DND-41 (cell line): ENCODE data around the gene ZNF682.
"Not testable (repeated sequence)": the region's sequence is repeated elsewhere in the genome, so short reads cannot be mapped to it uniquely, and the experiment has no call there.

Experiments
- ATAC-seq: fragments of 200-7000 bp; cut with Tn5 transposase; 3 replicates; pipeline ENCODE4 v1.9.1; 2021; ENCODE audit warnings: low read depth; ENCODE audit not compliant: insufficient read depth
- DNase-seq: peaks from one replicate; pipeline ENCODE4 v3.0.0-alpha.2; 2020
- H2AFZ ChIP-seq: 2 replicates; pipeline ENCODE4 v1.6.0; 2012; ENCODE audit warnings: low read depth, low read length
- H3K27ac ChIP-seq: 2 replicates; pipeline ENCODE4 v1.5.1; 2012; ENCODE audit warnings: low read length, inconsistent platforms
- H3K27me3 ChIP-seq: fragments of 200-600 bp; sonication (generic); 2 replicates; pipeline ENCODE4 v1.6.0; 2012; ENCODE audit warnings: low read length, mild to moderate bottlenecking, inconsistent platforms; ENCODE audit not compliant: insufficient read depth, poor library complexity
- H3K36me3 ChIP-seq: 2 replicates; pipeline ENCODE4 v1.5.1; 2012; ENCODE audit warnings: low read length, inconsistent platforms; ENCODE audit not compliant: insufficient read depth
- H3K4me1 ChIP-seq: 2 replicates; pipeline ENCODE4 v1.5.1; 2012; ENCODE audit warnings: mild to moderate bottlenecking, low read length; ENCODE audit not compliant: insufficient read depth
- H3K4me2 ChIP-seq: 2 replicates; pipeline ENCODE4 v1.6.0; 2012; ENCODE audit warnings: mild to moderate bottlenecking, moderate library complexity, low read length, inconsistent platforms; ENCODE audit not compliant: insufficient read depth
- H3K4me3 ChIP-seq, 2 experiments: fragments of 200-600 bp in 1 of 2; shearing (Covaris generic) in 1 of 2; 2 replicates each; pipeline ENCODE4 v1.5.1; 2012 to 2016; ENCODE audit warnings: inconsistent platforms in 2 of 2, low read length in 2 of 2, mild to moderate bottlenecking in 2 of 2, low read depth in 1 of 2, moderate library complexity in 1 of 2
- H3K79me2 ChIP-seq: 2 replicates; pipeline ENCODE4 v1.6.0; 2012; ENCODE audit warnings: low read length, inconsistent platforms; ENCODE audit not compliant: insufficient read depth
- H3K9ac ChIP-seq: 2 replicates; pipeline ENCODE4 v1.6.0; 2012; ENCODE audit warnings: low read depth, mild to moderate bottlenecking, inconsistent platforms, low read length, moderate library complexity
- H3K9me3 ChIP-seq: 2 replicates; pipeline ENCODE4 v1.5.1; 2012; ENCODE audit warnings: low read length, moderate library complexity, mild to moderate bottlenecking, inconsistent platforms; ENCODE audit not compliant: insufficient read depth, severe bottlenecking
- H4K20me1 ChIP-seq: 2 replicates; pipeline ENCODE4 v1.6.0; 2012; ENCODE audit warnings: low read length; ENCODE audit not compliant: insufficient read depth
- EZH2 ChIP-seq: IDR thresholded peaks from 3 replicates; pipeline ENCODE4 v1.6.1; 2012; ENCODE audit warnings: borderline replicate concordance, low read depth, mild to moderate bottlenecking, moderate library complexity, low read length, inconsistent platforms; ENCODE audit not compliant: severe bottlenecking
- TF ChIP-seq, protein P1 (sequence below): IDR thresholded peaks from 2 replicates; pipeline ENCODE4 v1.5.1; 2012; ENCODE audit warnings: borderline replicate concordance, low read length, moderate library complexity, mild to moderate bottlenecking; ENCODE audit not compliant: poor library complexity, severe bottlenecking; ENCODE audit errors: extremely low read depth

Gene ZNF682

DNA sequence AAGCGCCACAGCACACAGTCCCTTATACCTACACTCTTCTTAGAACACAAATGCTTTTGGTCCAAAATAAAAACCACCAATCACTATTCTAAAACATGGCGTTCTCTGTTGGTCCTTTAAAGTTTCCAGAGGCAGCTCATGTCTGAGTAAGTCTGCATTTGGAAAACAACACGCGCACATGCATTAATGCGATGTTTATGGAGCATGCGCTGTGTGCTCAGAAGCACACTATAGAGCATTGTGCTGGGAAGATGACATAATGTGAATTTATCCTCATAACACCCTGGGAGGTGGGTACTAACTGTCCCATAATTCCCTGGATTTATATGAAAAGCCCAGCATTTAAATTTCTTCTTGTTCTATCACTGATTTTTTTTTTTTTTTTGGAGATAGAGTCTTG lies 10.7 kb downstream of the ZNF682 start:
- no peak for TF ChIP-seq EZH2
- TF ChIP-seq, protein P1, sequence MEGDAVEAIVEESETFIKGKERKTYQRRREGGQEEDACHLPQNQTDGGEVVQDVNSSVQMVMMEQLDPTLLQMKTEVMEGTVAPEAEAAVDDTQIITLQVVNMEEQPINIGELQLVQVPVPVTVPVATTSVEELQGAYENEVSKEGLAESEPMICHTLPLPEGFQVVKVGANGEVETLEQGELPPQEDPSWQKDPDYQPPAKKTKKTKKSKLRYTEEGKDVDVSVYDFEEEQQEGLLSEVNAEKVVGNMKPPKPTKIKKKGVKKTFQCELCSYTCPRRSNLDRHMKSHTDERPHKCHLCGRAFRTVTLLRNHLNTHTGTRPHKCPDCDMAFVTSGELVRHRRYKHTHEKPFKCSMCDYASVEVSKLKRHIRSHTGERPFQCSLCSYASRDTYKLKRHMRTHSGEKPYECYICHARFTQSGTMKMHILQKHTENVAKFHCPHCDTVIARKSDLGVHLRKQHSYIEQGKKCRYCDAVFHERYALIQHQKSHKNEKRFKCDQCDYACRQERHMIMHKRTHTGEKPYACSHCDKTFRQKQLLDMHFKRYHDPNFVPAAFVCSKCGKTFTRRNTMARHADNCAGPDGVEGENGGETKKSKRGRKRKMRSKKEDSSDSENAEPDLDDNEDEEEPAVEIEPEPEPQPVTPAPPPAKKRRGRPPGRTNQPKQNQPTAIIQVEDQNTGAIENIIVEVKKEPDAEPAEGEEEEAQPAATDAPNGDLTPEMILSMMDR: no peak
- H4K20me1 ChIP-seq: peaks cover 6% of the 10 kb centered on the region; the same call in 1 of the 2 replicates
- H3K9ac ChIP-seq: no peak overlapping the region

DNA sequence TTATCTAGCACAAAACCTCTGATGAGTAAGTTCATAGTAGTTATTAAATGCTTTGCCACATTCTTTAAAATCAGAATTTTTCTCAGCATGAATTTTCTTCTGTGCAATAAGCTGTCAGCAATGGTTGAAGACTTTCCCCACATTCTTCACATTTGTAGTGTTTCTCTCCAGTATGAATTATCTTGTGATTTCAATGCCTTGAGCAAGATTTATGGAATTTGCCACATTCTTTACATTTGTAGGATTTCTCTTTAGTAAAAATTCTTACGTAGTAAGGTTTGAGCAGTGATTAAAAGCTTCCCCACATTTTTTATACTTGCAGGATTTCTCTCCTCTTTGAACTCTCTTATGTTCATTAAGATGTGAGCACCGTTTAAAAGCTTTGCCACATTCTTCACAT lies 33.6 kb downstream of the ZNF682 start:
- Histone ChIP-seq H3K36me3 (peaks cover 55% of the 10 kb centered on the region), H3K4me3 (no peak overlapping the region), H3K4me1 (no peaks in the 10 kb centered on the region), H3K79me2 (no peaks in the 10 kb centered on the region), H3K27me3 (no peaks in the 10 kb centered on the region), H3K9me3 (peaks cover 39% of the 10 kb centered on the region), H4K20me1 (no peaks in the 10 kb centered on the region), H3K4me2 (no peak overlapping the region), H3K27ac (no peak overlapping the region), H3K9ac (no peak overlapping the region), H2AFZ (no peak overlapping the region)
- no peak for DNase-seq
- ATAC-seq: no peak
- TF ChIP-seq, protein P1: no peak
- no peak for TF ChIP-seq EZH2

More for the DNA sequence above, 10.7 kb downstream of the ZNF682 start:
- Histone ChIP-seq H3K27ac (no peak overlapping the region), H3K27me3 (no peaks in the 10 kb centered on the region), H2AFZ (no peak overlapping the region), H3K4me1 (no peaks in the 10 kb centered on the region), H3K36me3 (peaks cover 61% of the 10 kb centered on the region), H3K79me2 (peaks cover 68% of the 10 kb centered on the region), H3K9me3 (no peaks in the 10 kb centered on the region), H3K4me3 (no peak overlapping the region), H3K4me2 (no peak overlapping the region)
- ATAC-seq (no peak), DNase-seq (no peak)

DNA sequence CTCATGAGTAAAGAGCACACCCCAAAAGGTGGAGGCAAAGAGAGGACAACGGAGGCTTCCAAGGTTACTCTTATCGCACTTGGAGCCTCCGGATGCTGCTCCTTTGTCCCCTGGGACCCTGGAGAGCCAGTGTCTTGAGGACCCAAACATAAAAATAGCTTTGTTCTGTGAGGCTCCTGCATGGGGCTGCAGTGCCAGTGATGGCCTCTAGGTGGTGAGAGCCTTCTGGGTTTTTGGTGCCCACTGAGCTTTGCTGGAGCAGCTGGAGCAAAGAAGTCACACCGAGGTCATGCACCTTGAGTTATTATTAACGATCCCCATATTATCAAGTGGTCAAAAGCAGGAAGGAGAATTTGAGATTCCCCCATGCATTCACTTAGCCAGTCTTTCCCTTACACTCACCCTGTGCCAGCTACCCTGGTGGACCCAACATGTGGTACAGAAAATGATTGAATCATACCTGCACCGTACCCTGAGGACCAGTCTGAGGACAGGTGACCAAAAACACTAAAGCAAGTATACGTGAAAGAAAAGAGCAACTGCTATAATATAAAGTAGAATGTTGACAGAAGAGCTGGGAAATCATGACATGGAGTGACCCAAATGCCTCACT lies 41.5 kb downstream of the ZNF682 start:
- TF ChIP-seq, protein P1: peak; percentile 85
- TF ChIP-seq EZH2: no peak
- no peak overlapping the region for H3K27ac ChIP-seq
- no peaks in the 10 kb centered on the region for H4K20me1 ChIP-seq
- no peaks in the 10 kb centered on the region for H3K27me3 ChIP-seq
- no peaks in the 10 kb centered on the region for H3K4me1 ChIP-seq
- H3K4me2 ChIP-seq: no peak overlapping the region
- no peaks in the 10 kb centered on the region for H3K36me3 ChIP-seq
- no peak overlapping the region for H2AFZ ChIP-seq
- H3K4me3 ChIP-seq: no peak overlapping the region
- ATAC-seq (0 out of 3 replicates have a peak, but pooled peaks have one; percentile 33), DNase-seq (peak; percentile 50)
- no peaks in the 10 kb centered on the region for H3K79me2 ChIP-seq
- H3K9me3 ChIP-seq: no peaks in the 10 kb centered on the region
- no peak overlapping the region for H3K9ac ChIP-seq

DNA sequence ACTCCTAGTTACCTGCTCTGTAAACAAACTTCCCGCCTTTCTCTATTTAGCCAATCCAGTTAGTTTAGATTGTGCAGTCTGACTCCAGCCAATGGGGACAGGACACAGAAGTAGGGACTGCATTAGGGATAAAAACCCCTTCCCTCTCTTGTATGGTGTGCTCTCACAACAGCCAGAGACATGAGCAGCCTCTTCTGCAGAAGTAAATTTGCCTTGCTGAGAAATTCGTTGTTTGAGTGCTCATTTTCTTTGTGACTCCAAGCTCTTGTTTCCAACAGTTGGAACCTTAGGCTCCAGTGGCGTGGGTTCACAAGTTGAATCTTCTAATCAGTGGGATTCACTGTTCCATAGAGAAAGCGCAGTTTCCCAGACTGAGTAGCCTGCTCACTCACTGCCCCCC lies 72.4 kb downstream of the ZNF682 start:
- no peak overlapping the region for H2AFZ ChIP-seq
- H3K36me3 ChIP-seq: no peaks in the 10 kb centered on the region
- TF ChIP-seq, protein P1: no peak
- no peak for TF ChIP-seq EZH2

DNA sequence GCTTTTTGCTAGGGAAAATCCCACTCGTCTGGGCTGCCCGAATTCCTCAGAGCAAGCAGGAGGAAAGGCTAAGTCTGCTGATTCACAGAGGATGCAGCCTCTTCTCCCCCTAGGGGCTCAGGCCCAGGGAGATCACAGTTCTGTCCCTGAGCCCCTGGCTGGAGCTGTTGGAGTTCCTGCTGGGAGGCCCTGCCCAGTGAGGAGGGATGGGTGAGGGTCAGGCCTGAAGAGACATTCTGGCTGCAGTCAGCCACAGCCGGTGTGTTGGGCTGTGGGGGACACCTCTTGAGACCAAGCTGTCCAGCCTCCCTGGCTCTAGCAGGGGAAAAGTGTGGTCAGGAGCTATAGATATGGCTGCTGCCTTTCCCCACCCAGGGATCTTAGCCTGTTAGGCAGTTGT lies 73.2 kb downstream of the ZNF682 start:
- not testable (repeated sequence) for ATAC-seq, H3K36me3 ChIP-seq, H3K27ac ChIP-seq, H3K9ac ChIP-seq, H2AFZ ChIP-seq, DNase-seq, H3K79me2 ChIP-seq, H3K4me2 ChIP-seq, H4K20me1 ChIP-seq, H3K4me3 ChIP-seq, H3K4me1 ChIP-seq, H3K27me3 ChIP-seq
- peaks cover 34% of the 10 kb centered on the region for H3K9me3 ChIP-seq

More for the DNA sequence above, 72.4 kb downstream of the ZNF682 start:
- Histone ChIP-seq H3K4me1 (no peaks in the 10 kb centered on the region), H3K9ac (no peak overlapping the region), H3K27me3 (no peaks in the 10 kb centered on the region), H3K79me2 (no peaks in the 10 kb centered on the region), H4K20me1 (no peaks in the 10 kb centered on the region), H3K9me3 (peaks cover 34% of the 10 kb centered on the region), H3K27ac (no peak overlapping the region), H3K4me3 (no peak overlapping the region), H3K4me2 (no peak overlapping the region)
- DNase-seq: no peak
- ATAC-seq: no peak
